Measurements from ENCODE around the gene ADGRG7. TPM values are rescaled to one million over a fixed set of nuclear protein-coding genes. Genes with fewer than 3 reads are reported as not detected.
A peak's percentile ranks its signal among the peaks of the same experiment; 100 is the strongest.

ADGRG7 gene
- total and polyA plus RNA-seq, 9 of the 15 experiments (the other 6 are each of a cell fraction or from before 2014, with no cell fraction given): 0.03 TPM; not detected in 7

- no peak overlapping the region for H3K4me2 ChIP-seq (ENCODE audit: insufficient read depth, low read length)
- no peaks in the 10 kb centered on the region for H3K27me3 ChIP-seq (ENCODE audit: control insufficient read depth in 2 of 2, insufficient read depth in 2 of 2, low read length in 2 of 2)
- in situ Hi-C loops (cut with MboI): loop anchor here (25.0 kb wide), 1 partner anchor 784 kb away; no protein-coding TSS in a partner anchor
- no peak overlapping the region; the same call in 1 of the 2 replicates for H2AFZ ChIP-seq (ENCODE audit: low read depth, low read length)
- peaks cover 0 to 2% of the 10 kb centered on the region in 2 experiments; a peak in 1 of 5 replicates for H3K4me1 ChIP-seq (replicated peaks in 1 of 2; ENCODE audit: control insufficient read depth in 2 of 2, insufficient read depth in 2 of 2, low read length in 2 of 2)
- H3K79me2 ChIP-seq (ENCODE audit: control insufficient read depth, insufficient read depth, low read length): no peaks in the 10 kb centered on the region
- H3K9me3 ChIP-seq (replicated peaks; ENCODE audit: control insufficient read depth, insufficient read depth, low read depth, low read length): no peaks in the 10 kb centered on the region
- H3K9ac ChIP-seq (ENCODE audit: insufficient read depth in 1 of 2, low read depth in 2 of 2, low read length in 2 of 2): no peak overlapping the region
- no peaks in the 10 kb centered on the region for H3K9me1 ChIP-seq (ENCODE audit: control insufficient read depth, insufficient read depth, low read length)
- no peak for ATAC-seq
- H3K36me3 ChIP-seq (ENCODE audit: control insufficient read depth, insufficient read depth, low read length): no peaks in the 10 kb centered on the region
- H3K27ac ChIP-seq (ENCODE audit: extremely low read depth, low read depth, low read length): no peak overlapping the region
- intact Hi-C loops (cut with micrococcal nuclease): no loop called here
- FAIRE-seq: no peak
- TF ChIP-seq MCM5 (IDR thresholded peaks at IDR 0.05; ENCODE audit: low read depth): no peak
- TF ChIP-seq HINFP (tag; conservative IDR thresholded peaks at IDR 0.05; ENCODE audit: low read depth): no peak
- no peak for TF ChIP-seq RBBP5 (IDR thresholded peaks at IDR 0.05; ENCODE audit: borderline replicate concordance, insufficient read depth, low read length, poor library complexity, severe bottlenecking)
- peak; percentile 38 for TF ChIP-seq C11orf30 (IDR thresholded peaks at IDR 0.05; ENCODE audit: low read depth)
- peak; percentile 61 for TF ChIP-seq ZNF316 (IDR thresholded peaks at IDR 0.05)
- CTCF ChIA-PET (ENCODE audit: low intra/inter-chr PET ratio): no interaction called here
- no peak overlapping the region for H3K4me3 ChIP-seq
- no peak for DNase-seq (ENCODE audit: extremely low read depth in 1 of 4, low spot score in 3 of 4)
- H4K20me1 ChIP-seq (replicated peaks; ENCODE audit: control insufficient read depth, insufficient read depth, low read length): no peaks in the 10 kb centered on the region
- POLR2A ChIA-PET: no interaction called here
- BruUV-seq (replicated peaks): no TSS peak
These were observed 11.8 kb downstream of the ADGRG7 start for GRCh38 chr3:100621251-100621650.

- intact Hi-C loops (cut with micrococcal nuclease) (no loop called here), in situ Hi-C loops (cut with MboI) (no loop called here)
- DNase-seq (ENCODE audit: extremely low read depth in 1 of 4, low spot score in 3 of 4): no peak
- H3K9ac ChIP-seq (ENCODE audit: insufficient read depth in 1 of 2, low read depth in 2 of 2, low read length in 2 of 2): no peak overlapping the region
- no peaks in the 10 kb centered on the region for H3K9me3 ChIP-seq (replicated peaks; ENCODE audit: control insufficient read depth, insufficient read depth, low read depth, low read length)
- BruUV-seq (replicated peaks): no TSS peak
- no peaks in the 10 kb centered on the region for H3K27me3 ChIP-seq (ENCODE audit: control insufficient read depth in 2 of 2, insufficient read depth in 2 of 2, low read length in 2 of 2)
- ChIA-PET CTCF (ENCODE audit: low intra/inter-chr PET ratio) (no interaction called here), POLR2A (no interaction called here)
- FAIRE-seq: no peak
- 10% methylated on average over 2 of the region's 2 CpGs for WGBS (ENCODE audit: insufficient coverage, low coverage, missing lambda C conversion rate)
- no peaks in the 10 kb centered on the region for H3K9me1 ChIP-seq (ENCODE audit: control insufficient read depth, insufficient read depth, low read length)
- H3K4me1 ChIP-seq (replicated peaks in 1 of 2; ENCODE audit: control insufficient read depth in 2 of 2, insufficient read depth in 2 of 2, low read length in 2 of 2): peaks cover 0 to 22% of the 10 kb centered on the region in 2 experiments; a peak in 2 of 5 replicates
- H3K36me3 ChIP-seq (ENCODE audit: control insufficient read depth, insufficient read depth, low read length): no peaks in the 10 kb centered on the region
- H3K4me2 ChIP-seq (ENCODE audit: insufficient read depth, low read length): no peak overlapping the region
- ATAC-seq: no peak
- H3K79me2 ChIP-seq (ENCODE audit: control insufficient read depth, insufficient read depth, low read length): no peaks in the 10 kb centered on the region
- no peak overlapping the region for H3K4me3 ChIP-seq
- no peak overlapping the region for H2AFZ ChIP-seq (ENCODE audit: low read depth, low read length)
- H3K27ac ChIP-seq (ENCODE audit: extremely low read depth, low read depth, low read length): no peak overlapping the region
- no peaks in the 10 kb centered on the region for H4K20me1 ChIP-seq (replicated peaks; ENCODE audit: control insufficient read depth, insufficient read depth, low read length)
- no peak for TF ChIP-seq RFX5 (IDR thresholded peaks at IDR 0.05; ENCODE audit: low read depth, low read length)
- no peak for TF ChIP-seq ZKSCAN3 (CRISPR knock-in tag; IDR thresholded peaks at IDR 0.05)
- peak; percentile 60 for TF ChIP-seq TAL1 (IDR thresholded peaks at IDR 0.05)
- TF ChIP-seq PKNOX1 (IDR thresholded peaks at IDR 0.05): peak; percentile 48; the same call in 1 of the 2 replicates
- TF ChIP-seq ETV6 (IDR thresholded peaks at IDR 0.05; ENCODE audit: borderline replicate concordance in 1 of 2, low read depth in 2 of 2, low read length in 1 of 2): no peak
- TF ChIP-seq ETV6 (CRISPR knock-in tag; IDR thresholded peaks at IDR 0.05; ENCODE audit: borderline replicate concordance): no peak
- peak; percentile 27 for TF ChIP-seq MEIS2 (IDR thresholded peaks at IDR 0.05; ENCODE audit: partially characterized antibody)
- peak; percentile 45; the same call in 1 of the 2 replicates for TF ChIP-seq TCF3 (CRISPR knock-in tag; IDR thresholded peaks at IDR 0.05)
- no peak for TF ChIP-seq NFIC (IDR thresholded peaks at IDR 0.05)
- TF ChIP-seq TEAD4 (IDR thresholded peaks at IDR 0.05; ENCODE audit: low read length): peak; percentile 48; the same call in 1 of the 2 replicates
- no peak for TF ChIP-seq TEAD4 (CRISPR knock-in tag; IDR thresholded peaks at IDR 0.05; ENCODE audit: borderline replicate concordance)
- peak; percentile 56 for TF ChIP-seq CBFA2T2 (conservative IDR thresholded peaks at IDR 0.05)
- peak; percentile 37; the same call in 1 of the 2 replicates for TF ChIP-seq SMARCA4 (IDR thresholded peaks at IDR 0.05)
These were observed 18.1 kb downstream of the ADGRG7 start for GRCh38 chr3:100627491-100627890.
